ENCODE results near the gene SPRYD4.

Gene SPRYD4

GRCh38 chr12:56420411-56420810 lies 48.0 kb upstream of the SPRYD4 start:
- ChIA-PET POLR2A (no interaction called here), CTCF (no interaction called here)
- Histone ChIP-seq H3K36me3 (ENCODE audit: control insufficient read depth in 2 of 2, insufficient read depth in 1 of 2, low read length in 2 of 2) (peaks cover 42 to 93% of the 10 kb centered on the region in 2 experiments), H3K9me3 (ENCODE audit: control insufficient read depth, insufficient read depth, low read depth, low read length) (no peaks in the 10 kb centered on the region), H3K27ac (ENCODE audit: extremely low read depth, low read depth, low read length) (no peak overlapping the region), H3K4me3 (ENCODE audit: low read depth, low read length) (no peak overlapping the region), H3K4me1 (ENCODE audit: control insufficient read depth, insufficient read depth, low read length) (no peaks in the 10 kb centered on the region)
- TF ChIP-seq PRDM1 (tag by site-specific recombination; IDR thresholded peaks at IDR 0.05), result no peak
- no peak for TF ChIP-seq INSM2 (tag by site-specific recombination; IDR thresholded peaks at IDR 0.05)
- no peak for TF ChIP-seq TSHZ1 (tag by site-specific recombination; IDR thresholded peaks at IDR 0.05; ENCODE audit: borderline replicate concordance)
- no peak for TF ChIP-seq OVOL3 (tag by site-specific recombination; IDR thresholded peaks at IDR 0.05)
- TF ChIP-seq ZNF623 (tag by site-specific recombination; IDR thresholded peaks at IDR 0.05), result no peak
- TF ChIP-seq ZNF248 (tag by site-specific recombination; IDR thresholded peaks at IDR 0.05), result no peak

- ChIA-PET CTCF (interaction anchor here (0.8 kb wide), 1 partner anchor 169 kb away, joined by 4 read pairs; no protein-coding TSS in a partner anchor), POLR2A (interaction anchor here (0.8 kb wide), 1 partner anchor 24 kb away, joined by 3 read pairs; the partner anchor contains the start of gene TIMELESS)
- TF ChIP-seq ZNF169 (tag by site-specific recombination; IDR thresholded peaks at IDR 0.05) (no peak), ZNF561 (tag by site-specific recombination; IDR thresholded peaks at IDR 0.05; ENCODE audit: borderline replicate concordance) (no peak), ZNF600 (tag by site-specific recombination; IDR thresholded peaks at IDR 0.05) (no peak)
- Histone ChIP-seq H3K9me3 (ENCODE audit: control insufficient read depth, insufficient read depth, low read depth, low read length) (no peaks in the 10 kb centered on the region), H3K27ac (ENCODE audit: extremely low read depth, low read depth, low read length) (no peak overlapping the region), H3K4me3 (ENCODE audit: low read depth, low read length) (no peak overlapping the region), H3K36me3 (ENCODE audit: control insufficient read depth in 2 of 2, insufficient read depth in 1 of 2, low read length in 2 of 2) (peaks cover 36 to 89% of the 10 kb centered on the region in 2 experiments), H3K4me1 (ENCODE audit: control insufficient read depth, insufficient read depth, low read length) (no peaks in the 10 kb centered on the region)
Measured at GRCh38 chr12:56425193-56425592, 43.2 kb upstream of the SPRYD4 start.

GRCh38 chr12:56425940-56426438 lies 42.4 kb upstream of the SPRYD4 start:
- ChIA-PET CTCF (no interaction called here), POLR2A (interaction anchor here (1.1 kb wide), 1 partner anchor 23 kb away, joined by 3 read pairs; the partner anchor contains the start of gene TIMELESS)
- Histone ChIP-seq H3K36me3 (ENCODE audit: control insufficient read depth in 2 of 2, insufficient read depth in 1 of 2, low read length in 2 of 2) (peaks cover 43 to 89% of the 10 kb centered on the region in 2 experiments), H3K4me1 (ENCODE audit: control insufficient read depth, insufficient read depth, low read length) (no peaks in the 10 kb centered on the region), H3K9me3 (ENCODE audit: control insufficient read depth, insufficient read depth, low read depth, low read length) (no peaks in the 10 kb centered on the region), H3K27ac (ENCODE audit: extremely low read depth, low read depth, low read length) (no peak overlapping the region), H3K4me3 (ENCODE audit: low read depth, low read length) (no peak overlapping the region)
- TF ChIP-seq EGR2 (tag by site-specific recombination; IDR thresholded peaks at IDR 0.05; ENCODE audit: low read depth) (no peak), ZNF664 (tag by site-specific recombination; IDR thresholded peaks at IDR 0.05) (peak; percentile 95), ZNF776 (tag by site-specific recombination; IDR thresholded peaks at IDR 0.05; ENCODE audit: borderline replicate concordance) (no peak), BCL11A (tag by site-specific recombination; IDR thresholded peaks at IDR 0.05; ENCODE audit: low read depth) (no peak)

- H3K4me3 ChIP-seq (ENCODE audit: low read depth, low read length), result no peak overlapping the region
- no peaks in the 10 kb centered on the region for H3K4me1 ChIP-seq (ENCODE audit: control insufficient read depth, insufficient read depth, low read length)
- H3K27ac ChIP-seq (ENCODE audit: extremely low read depth, low read depth, low read length), result no peak overlapping the region
- ChIA-PET CTCF (no interaction called here), POLR2A (no interaction called here)
- H3K36me3 ChIP-seq (ENCODE audit: control insufficient read depth in 2 of 2, insufficient read depth in 1 of 2, low read length in 2 of 2), result peaks cover 38 to 65% of the 10 kb centered on the region in 2 experiments
- H3K9me3 ChIP-seq (ENCODE audit: control insufficient read depth, insufficient read depth, low read depth, low read length), result no peaks in the 10 kb centered on the region
- TF ChIP-seq GLIS1 (tag by site-specific recombination; IDR thresholded peaks at IDR 0.05) (no peak), SCRT2 (tag by site-specific recombination; IDR thresholded peaks at IDR 0.05) (peak; percentile 65), KLF8 (tag by site-specific recombination; IDR thresholded peaks at IDR 0.05) (no peak), ZNF266 (tag by site-specific recombination; IDR thresholded peaks at IDR 0.05; ENCODE audit: low read depth) (no peak), KLF10 (tag by site-specific recombination; IDR thresholded peaks at IDR 0.05) (no peak), ZBTB8A (tag by site-specific recombination; IDR thresholded peaks at IDR 0.05) (no peak), ZSCAN5A (tag by site-specific recombination; IDR thresholded peaks at IDR 0.05) (no peak), KLF9 (tag by site-specific recombination; IDR thresholded peaks at IDR 0.05; ENCODE audit: low read depth) (no peak), TRIM28 (IDR thresholded peaks at IDR 0.05; ENCODE audit: borderline replicate concordance, low read length) (no peak), SCRT1 (tag by site-specific recombination; IDR thresholded peaks at IDR 0.05; ENCODE audit: borderline replicate concordance) (peak; percentile 61)
Measured at GRCh38 chr12:56431288-56431687, 37.1 kb upstream of the SPRYD4 start.

All from HEK293 (cell line).